ENCODE data around the gene CST11. TPM values are rescaled to one million over a fixed set of nuclear protein-coding genes. Genes with fewer than 3 reads are reported as not detected.

Gene CST11
- total RNA-seq, 4 donors from 2014 or later = not detected

- Histone ChIP-seq H3K9me3 (no peaks in the 10 kb centered on the region), H3K27ac (no peak overlapping the region), H3K4me1 (no peaks in the 10 kb centered on the region), H3K27me3 (no peaks in the 10 kb centered on the region), H3K36me3 (no peaks in the 10 kb centered on the region), H3K4me3 (no peak overlapping the region)
- TF ChIP-seq POLR2AphosphoS5 (IDR thresholded peaks at IDR 0.05) = no peak
- no peak for TF ChIP-seq POLR2A (IDR thresholded peaks at IDR 0.05)
- no peak for TF ChIP-seq EP300 (IDR thresholded peaks at IDR 0.05; ENCODE audit: low read depth)
- TF ChIP-seq, protein P1, sequence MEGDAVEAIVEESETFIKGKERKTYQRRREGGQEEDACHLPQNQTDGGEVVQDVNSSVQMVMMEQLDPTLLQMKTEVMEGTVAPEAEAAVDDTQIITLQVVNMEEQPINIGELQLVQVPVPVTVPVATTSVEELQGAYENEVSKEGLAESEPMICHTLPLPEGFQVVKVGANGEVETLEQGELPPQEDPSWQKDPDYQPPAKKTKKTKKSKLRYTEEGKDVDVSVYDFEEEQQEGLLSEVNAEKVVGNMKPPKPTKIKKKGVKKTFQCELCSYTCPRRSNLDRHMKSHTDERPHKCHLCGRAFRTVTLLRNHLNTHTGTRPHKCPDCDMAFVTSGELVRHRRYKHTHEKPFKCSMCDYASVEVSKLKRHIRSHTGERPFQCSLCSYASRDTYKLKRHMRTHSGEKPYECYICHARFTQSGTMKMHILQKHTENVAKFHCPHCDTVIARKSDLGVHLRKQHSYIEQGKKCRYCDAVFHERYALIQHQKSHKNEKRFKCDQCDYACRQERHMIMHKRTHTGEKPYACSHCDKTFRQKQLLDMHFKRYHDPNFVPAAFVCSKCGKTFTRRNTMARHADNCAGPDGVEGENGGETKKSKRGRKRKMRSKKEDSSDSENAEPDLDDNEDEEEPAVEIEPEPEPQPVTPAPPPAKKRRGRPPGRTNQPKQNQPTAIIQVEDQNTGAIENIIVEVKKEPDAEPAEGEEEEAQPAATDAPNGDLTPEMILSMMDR (IDR thresholded peaks at IDR 0.05) = no peak
- 0 to 85% methylated on average over 1 of the region's 1 CpG for WGBS, 2 donors (ENCODE audit: low coverage in 1 of 2)
- DNase-seq = no peak
- in situ Hi-C loops (cut with MboI; ENCODE audit: low pct_ligation_motif_present in 1 of 4, low pct_unique_long_range_greater_than_20kb in 1 of 4, low sequenced_read_pairs in 3 of 4) (loop anchor here in 1 of 4 donors (25.0 kb wide), 1 partner anchor 101 kb away; the partner anchor contains the start of gene CST9L), intact Hi-C loops (cut with DNase I; ENCODE audit: low total_unique reads) (no loop called here)
Measured at GRCh38 chr20:23461180-23461579, 8.5 kb upstream of the CST11 start.

GRCh38 chr20:23459461-23460150 lies 6.9 kb upstream of the CST11 start:
- WGBS, 2 donors (ENCODE audit: low coverage in 1 of 2) = 59 to 91% methylated on average over 2 to 3 of the region's 3 CpGs
- intact Hi-C loops (cut with DNase I; ENCODE audit: low total_unique reads) (no loop called here), in situ Hi-C loops (cut with MboI; ENCODE audit: low pct_ligation_motif_present in 1 of 4, low pct_unique_long_range_greater_than_20kb in 1 of 4, low sequenced_read_pairs in 3 of 4) (loop anchor here in 1 of 4 donors (25.0 kb wide), 1 partner anchor 103 kb away; the partner anchor contains the start of gene CST9L)
- H3K27ac ChIP-seq = no peak overlapping the region
- H3K9me3 ChIP-seq = no peaks in the 10 kb centered on the region
- DNase-seq = no peak
- no peak overlapping the region for H3K4me3 ChIP-seq
- no peak for TF ChIP-seq POLR2A (IDR thresholded peaks at IDR 0.05)
- no peak for TF ChIP-seq EP300 (IDR thresholded peaks at IDR 0.05; ENCODE audit: low read depth)
- TF ChIP-seq, protein P1 (IDR thresholded peaks at IDR 0.05) = no peak
- no peak for TF ChIP-seq POLR2AphosphoS5 (IDR thresholded peaks at IDR 0.05)
- H3K4me1 ChIP-seq = no peaks in the 10 kb centered on the region
- H3K36me3 ChIP-seq = no peaks in the 10 kb centered on the region
- no peaks in the 10 kb centered on the region for H3K27me3 ChIP-seq

DNA sequence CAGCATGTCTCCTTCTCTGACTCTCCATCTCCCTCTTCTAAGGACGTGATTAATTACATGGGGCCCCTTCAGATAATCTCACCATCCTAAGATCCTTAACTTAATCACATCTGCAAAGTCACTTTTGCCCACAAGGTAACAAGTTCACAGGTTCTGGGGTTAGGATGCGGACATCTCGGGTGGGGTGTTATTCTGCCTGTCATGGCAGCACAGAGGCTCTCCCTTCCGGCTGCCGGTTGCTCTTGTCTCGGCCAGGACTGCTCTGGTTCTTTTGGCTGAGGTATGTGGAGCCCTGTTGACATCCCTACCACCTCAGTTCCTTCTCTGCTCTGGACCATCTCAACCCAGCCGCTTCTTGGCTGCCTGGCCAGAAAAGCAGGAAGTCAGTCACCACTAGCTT lies 4.2 kb upstream of the CST11 start:
- in situ Hi-C loops (cut with MboI; ENCODE audit: low pct_ligation_motif_present in 1 of 4, low pct_unique_long_range_greater_than_20kb in 1 of 4, low sequenced_read_pairs in 3 of 4) (loop anchor here in 1 of 4 donors (25.0 kb wide), 1 partner anchor 105 kb away; the partner anchor contains the start of gene CST9L), intact Hi-C loops (cut with DNase I; ENCODE audit: low total_unique reads) (no loop called here)
- WGBS, 2 donors (ENCODE audit: low coverage in 1 of 2) = 66 to 89% methylated on average over 2 to 7 of the region's 7 CpGs
- Histone ChIP-seq H3K4me1 (no peaks in the 10 kb centered on the region), H3K9me3 (no peaks in the 10 kb centered on the region), H3K27me3 (no peaks in the 10 kb centered on the region), H3K36me3 (no peaks in the 10 kb centered on the region), H3K27ac (no peak overlapping the region), H3K4me3 (no peak overlapping the region)
- TF ChIP-seq EP300 (IDR thresholded peaks at IDR 0.05; ENCODE audit: low read depth) (no peak), POLR2A (IDR thresholded peaks at IDR 0.05) (no peak), POLR2AphosphoS5 (IDR thresholded peaks at IDR 0.05) (no peak)
- TF ChIP-seq, protein P1 (IDR thresholded peaks at IDR 0.05) = no peak
- DNase-seq = no peak

GRCh38 chr20:23456409-23456808 lies 3.7 kb upstream of the CST11 start:
- DNase-seq = no peak
- Histone ChIP-seq H3K4me3 (no peak overlapping the region), H3K36me3 (no peaks in the 10 kb centered on the region), H3K27me3 (no peaks in the 10 kb centered on the region), H3K4me1 (no peaks in the 10 kb centered on the region), H3K9me3 (no peaks in the 10 kb centered on the region), H3K27ac (no peak overlapping the region)
- intact Hi-C loops (cut with DNase I; ENCODE audit: low total_unique reads) = no loop called here
- TF ChIP-seq POLR2AphosphoS5 (IDR thresholded peaks at IDR 0.05) (no peak), POLR2A (IDR thresholded peaks at IDR 0.05) (no peak), EP300 (IDR thresholded peaks at IDR 0.05; ENCODE audit: low read depth) (no peak)
- TF ChIP-seq, protein P1 (IDR thresholded peaks at IDR 0.05) = no peak
- in situ Hi-C loops (cut with MboI; ENCODE audit: low pct_ligation_motif_present in 1 of 4, low pct_unique_long_range_greater_than_20kb in 1 of 4, low sequenced_read_pairs in 3 of 4) = loop anchor here in 1 of 4 donors (25.0 kb wide), 1 partner anchor 106 kb away; the partner anchor contains the start of gene CST9L
- 32% methylated on average over 3 of the region's 3 CpGs; no CpG with 5 or more reads in 1 of the 2 donors for WGBS, 2 donors (ENCODE audit: low coverage in 1 of 2)
